HG02642 (cell line): Measurements from ENCODE around the gene MAD1L1.
"Not testable (repeated sequence)": the region's sequence is repeated elsewhere in the genome, so short reads cannot be mapped to it uniquely, and the experiment has no call there.

Experiments used
- ATAC-seq: cut with Tn5 transposase; IDR thresholded peaks from one replicate; pipeline ENCODE4 v1.9.1; 2021; ENCODE audit warnings: mild to moderate bottlenecking; ENCODE audit not compliant: unreplicated experiment, poor library complexity

The MAD1L1 gene

GRCh38 chr7:2163600-2164555 lies 68.9 kb downstream of the MAD1L1 start:
- ATAC-seq, result no peak

GRCh38 chr7:2162959-2163358 lies 69.8 kb downstream of the MAD1L1 start:
- no peak for ATAC-seq

- not testable (repeated sequence) for ATAC-seq
Observed at GRCh38 chr7:2162004-2162902, 70.5 kb downstream of the MAD1L1 start.

GRCh38 chr7:2159176-2159520 lies 73.6 kb downstream of the MAD1L1 start:
- ATAC-seq, result no peak

GRCh38 chr7:2158331-2159175 lies 74.2 kb downstream of the MAD1L1 start:
- no peak for ATAC-seq

GRCh38 chr7:2157473-2158279 lies 75.1 kb downstream of the MAD1L1 start:
- ATAC-seq, result no peak

- ATAC-seq, result no peak
Observed at GRCh38 chr7:2156756-2157472, 75.8 kb downstream of the MAD1L1 start.

GRCh38 chr7:2154831-2155230 lies 77.9 kb downstream of the MAD1L1 start:
- ATAC-seq, result no peak

- ATAC-seq, result no peak
Observed at GRCh38 chr7:2154121-2154520, 78.6 kb downstream of the MAD1L1 start.

GRCh38 chr7:2152646-2153045 lies 80.1 kb downstream of the MAD1L1 start:
- ATAC-seq, result no peak

- ATAC-seq, result no peak
Observed at GRCh38 chr7:2151801-2152612, 80.7 kb downstream of the MAD1L1 start.

- no peak for ATAC-seq
Observed at GRCh38 chr7:2151237-2151636, 81.5 kb downstream of the MAD1L1 start.

GRCh38 chr7:2150445-2150815 lies 82.3 kb downstream of the MAD1L1 start:
- ATAC-seq, result no peak

GRCh38 chr7:2149672-2150444 lies 82.9 kb downstream of the MAD1L1 start:
- no peak for ATAC-seq

GRCh38 chr7:2148814-2149213 lies 83.9 kb downstream of the MAD1L1 start:
- ATAC-seq, result no peak

GRCh38 chr7:2148189-2148588 lies 84.6 kb downstream of the MAD1L1 start:
- ATAC-seq, result no peak

GRCh38 chr7:2146676-2147472 lies 85.9 kb downstream of the MAD1L1 start:
- no peak for ATAC-seq
